SHP77 treated with DMSO at 0.1 percent for 48 hours (cell line): ENCODE results near the gene BRD3.
A peak's percentile ranks its signal among the peaks of the same experiment; 100 is the strongest.

Experiments
- DNase-seq: peaks from one replicate; lab custom pipeline; 2025; lab: John Stamatoyannopoulos, UW

Gene BRD3

GRCh38 chr9:134024828-134025605, 42.8 kb downstream of the BRD3 start, which contains the start of gene BRD3OS:
Gene BRD3OS, plus strand, starts transcription at chr9:134025481. Its CDS starts 1,267 bp downstream, at chr9:134026748.
- DNase-seq, result peak; percentile 89

GRCh38 chr9:134024214-134024792, 43.5 kb downstream of the BRD3 start:
- no peak for DNase-seq

- DNase-seq, result no peak
These were observed 52.9 kb downstream of the BRD3 start for GRCh38 chr9:134014946-134015345.

- DNase-seq, result no peak
These were observed 56.4 kb downstream of the BRD3 start for GRCh38 chr9:134011401-134011800.

- DNase-seq, result no peak
These were observed 57.3 kb downstream of the BRD3 start for GRCh38 chr9:134010310-134011173.

- DNase-seq, result no peak
These were observed 60.3 kb downstream of the BRD3 start for GRCh38 chr9:134007571-134007970.

GRCh38 chr9:134007150-134007549, 60.7 kb downstream of the BRD3 start:
- DNase-seq, result no peak

GRCh38 chr9:134005381-134005780, 62.4 kb downstream of the BRD3 start:
- no peak for DNase-seq

- DNase-seq, result no peak
These were observed 62.9 kb downstream of the BRD3 start for GRCh38 chr9:134004881-134005280.

GRCh38 chr9:134004131-134004873, 63.5 kb downstream of the BRD3 start:
- DNase-seq, result no peak

GRCh38 chr9:134003237-134003636, 64.6 kb downstream of the BRD3 start:
- no peak for DNase-seq

GRCh38 chr9:134002796-134003195, 65.0 kb downstream of the BRD3 start:
- DNase-seq, result no peak

- DNase-seq, result no peak
These were observed 68.0 kb downstream of the BRD3 start for GRCh38 chr9:133999851-134000265.

- DNase-seq, result no peak
These were observed 68.8 kb downstream of the BRD3 start for GRCh38 chr9:133998915-133999595.

- DNase-seq, result no peak
These were observed 70.2 kb downstream of the BRD3 start for GRCh38 chr9:133997584-133997983.

- DNase-seq, result no peak
These were observed 71.0 kb downstream of the BRD3 start for GRCh38 chr9:133996531-133997520.

GRCh38 chr9:133995012-133995896, 72.6 kb downstream of the BRD3 start:
- DNase-seq, result no peak

GRCh38 chr9:133994353-133995011, 73.3 kb downstream of the BRD3 start:
- DNase-seq, result peak; percentile 38
